GM20431 (cell line): ENCODE data around the gene TMIE.
"Not testable (repeated sequence)": the region's sequence is repeated elsewhere in the genome, so short reads cannot be mapped to it uniquely, and the experiment has no call there.

Source experiments
- in situ Hi-C: fragments of 300-500 bp; cut with MseI, MboI; formaldehyde crosslinking; loops from one replicate; pipeline ENCODE4 v1.15.0; 2020; ENCODE audit warnings: low sequenced_read_pairs; ENCODE audit not compliant: unreplicated experiment

The TMIE gene

DNA sequence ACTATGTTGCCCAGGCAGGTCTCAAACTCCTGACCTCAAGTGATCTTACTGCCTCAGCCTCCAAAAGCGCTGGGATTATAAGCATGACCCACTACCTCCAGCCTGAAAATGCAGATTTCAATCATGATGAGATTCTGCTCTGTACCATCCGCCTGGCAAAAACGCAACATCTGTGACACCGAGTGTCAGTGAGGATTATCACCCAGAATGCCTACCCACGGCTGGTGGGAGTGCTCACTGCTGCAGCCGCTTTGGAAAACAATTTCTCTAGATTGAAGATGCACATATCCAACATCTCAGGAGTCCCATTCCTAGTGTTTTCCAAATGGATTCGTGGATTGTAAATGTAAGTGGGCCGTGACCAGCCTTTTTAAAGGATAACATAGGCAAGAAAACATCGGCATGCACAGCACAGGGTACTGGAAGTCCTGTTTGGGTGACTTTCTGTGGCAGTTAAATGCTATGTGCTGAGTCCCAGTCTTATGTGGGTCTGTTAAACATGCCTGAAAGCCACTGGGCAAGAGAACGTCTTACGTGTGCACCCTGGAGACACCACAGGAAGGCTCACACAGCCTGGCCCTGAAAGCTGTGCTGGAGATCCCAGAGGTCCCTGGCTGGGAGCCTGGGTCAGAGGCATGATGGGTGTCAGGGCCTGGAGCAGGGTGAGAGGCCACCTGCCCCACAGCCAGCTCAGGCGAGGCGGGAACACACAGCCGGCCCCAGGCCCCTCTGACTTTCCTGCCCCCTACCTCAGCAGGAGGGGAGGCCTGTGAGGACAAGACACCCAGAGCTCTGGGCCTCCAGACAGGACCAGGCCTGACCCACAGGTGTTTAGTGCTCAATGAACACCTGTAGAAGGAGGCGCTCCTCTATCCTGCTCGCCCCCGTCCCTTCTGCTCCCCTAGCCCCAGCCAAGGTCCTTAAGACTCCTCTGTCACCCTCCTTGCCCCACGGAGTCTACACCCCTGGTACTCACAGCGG is 15.6 kb downstream of the TMIE start:
- in situ Hi-C loops, result loop anchor here (25.0 kb wide), 1 partner anchor 621 kb away; no protein-coding TSS in a partner anchor

DNA sequence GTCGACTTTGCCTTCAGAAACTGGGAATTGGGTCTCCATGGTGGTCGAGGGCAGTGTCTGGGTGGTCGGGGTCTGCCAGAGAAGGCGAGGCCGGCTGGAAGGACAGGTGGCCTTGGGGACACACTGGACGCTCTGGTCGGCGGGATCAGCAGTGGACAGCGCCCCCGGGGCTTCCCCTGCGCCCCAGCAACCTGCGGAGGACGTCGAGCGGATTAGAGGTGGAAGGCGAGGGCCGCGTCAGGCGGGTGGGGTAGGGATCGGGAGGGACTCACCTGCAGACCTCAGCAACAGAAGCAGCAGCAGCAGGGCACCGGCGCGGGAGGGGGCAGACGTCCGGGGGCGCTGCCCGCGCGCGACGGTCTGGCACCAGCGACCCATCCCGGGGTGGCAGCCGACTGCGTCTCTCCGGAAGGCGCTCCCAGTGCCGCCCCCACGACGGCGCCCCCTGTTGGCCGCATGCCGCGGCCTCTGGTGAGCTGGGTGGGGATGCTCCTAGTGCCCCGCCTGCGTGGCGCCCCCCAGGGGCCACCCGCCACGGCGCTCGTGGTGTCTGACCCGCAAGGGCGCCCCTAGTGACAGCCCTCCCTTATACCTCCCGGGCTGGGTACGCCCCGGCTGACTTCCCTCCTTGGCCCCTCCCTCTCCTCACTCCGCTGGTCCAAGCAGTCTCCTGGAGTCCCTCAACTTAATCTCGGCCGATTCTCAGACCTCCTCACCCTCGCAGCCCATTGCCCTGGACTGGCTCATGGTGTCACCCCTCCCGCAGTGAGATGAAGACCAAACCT is 16.4 kb downstream of the TMIE start, which contains the start of gene PRSS50:
TSS of gene PRSS50 (minus strand) at position 423 of the 785 bp plus-strand sequence. CDS start at position 378, 45 bp downstream.
- in situ Hi-C loops, result loop anchor here (25.0 kb wide), 1 partner anchor 620 kb away; no protein-coding TSS in a partner anchor

DNA sequence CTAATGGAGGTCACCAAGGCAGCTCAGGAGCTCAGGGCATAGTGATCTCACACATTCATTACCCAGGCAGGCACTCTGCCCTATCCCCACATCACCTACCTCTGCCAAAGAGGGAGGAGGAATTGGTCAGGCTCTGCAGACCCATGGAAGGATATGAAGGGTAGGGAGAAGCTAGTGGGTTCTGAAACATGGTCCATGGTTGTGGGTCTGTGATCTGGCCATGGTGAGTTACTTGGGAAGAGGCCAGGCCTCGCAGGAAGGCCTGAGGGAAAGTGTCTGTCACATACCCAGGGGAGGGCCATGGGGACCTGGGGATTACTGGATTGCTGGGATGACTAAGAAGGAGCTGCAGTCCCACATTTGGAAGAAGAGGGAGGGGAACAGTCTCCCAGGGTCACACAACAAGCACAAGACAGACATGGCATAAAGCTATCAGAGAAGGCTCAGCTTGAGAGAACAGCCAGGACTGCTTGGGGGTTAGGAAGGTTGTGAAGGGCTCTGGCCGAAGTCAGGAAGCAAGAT is 17.9 kb downstream of the TMIE start:
- in situ Hi-C loops, result loop anchor here (25.0 kb wide), 1 partner anchor 618 kb away; no protein-coding TSS in a partner anchor

DNA sequence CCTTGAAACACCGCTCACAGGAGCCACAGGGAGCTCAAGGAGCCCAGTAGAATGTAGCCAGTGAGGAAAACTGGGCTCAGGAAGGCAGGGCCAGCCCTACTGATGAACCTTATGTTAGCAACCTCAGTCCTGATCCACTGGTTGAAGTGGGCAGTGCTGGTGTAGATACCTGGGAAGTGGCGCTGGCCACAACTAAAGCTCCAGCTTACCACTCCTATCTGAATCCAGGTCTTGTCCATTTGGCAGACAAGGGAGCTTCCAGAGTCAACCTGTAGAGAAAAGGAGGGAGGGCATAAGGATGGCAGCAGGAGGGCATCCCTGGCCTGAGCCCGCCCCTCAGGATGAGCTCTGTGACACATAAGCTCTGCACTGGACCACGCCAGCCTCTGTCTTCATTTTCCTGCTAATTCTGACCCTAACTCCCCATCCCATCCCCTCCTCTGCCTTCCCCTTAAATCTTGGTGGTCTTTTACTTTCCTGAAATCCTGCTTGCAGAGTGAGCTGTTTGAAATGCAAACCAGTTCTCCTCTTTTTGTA is 18.6 kb downstream of the TMIE start:
- in situ Hi-C loops, result loop anchor here (25.0 kb wide), 1 partner anchor 617 kb away; no protein-coding TSS in a partner anchor

DNA sequence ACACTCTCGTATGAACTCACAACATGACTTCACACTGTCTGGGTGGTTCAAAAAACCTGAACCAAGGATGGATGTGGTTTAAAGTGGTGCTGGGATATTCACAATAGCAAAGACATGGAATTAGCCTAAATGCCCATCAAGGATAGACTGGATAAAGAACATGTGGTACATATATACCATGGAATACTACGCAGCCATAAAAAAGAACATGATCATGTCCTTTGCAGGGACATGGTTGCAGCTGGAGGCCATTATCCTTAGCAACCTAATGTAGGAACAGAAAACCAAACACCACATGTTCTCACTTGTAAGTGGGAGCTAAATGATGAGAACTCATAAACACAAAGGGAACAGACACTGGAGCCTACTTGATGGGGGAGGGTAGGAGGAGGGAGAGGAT is 19.8 kb downstream of the TMIE start:
- in situ Hi-C loops, result loop anchor here (25.0 kb wide), 1 partner anchor 616 kb away; no protein-coding TSS in a partner anchor

DNA sequence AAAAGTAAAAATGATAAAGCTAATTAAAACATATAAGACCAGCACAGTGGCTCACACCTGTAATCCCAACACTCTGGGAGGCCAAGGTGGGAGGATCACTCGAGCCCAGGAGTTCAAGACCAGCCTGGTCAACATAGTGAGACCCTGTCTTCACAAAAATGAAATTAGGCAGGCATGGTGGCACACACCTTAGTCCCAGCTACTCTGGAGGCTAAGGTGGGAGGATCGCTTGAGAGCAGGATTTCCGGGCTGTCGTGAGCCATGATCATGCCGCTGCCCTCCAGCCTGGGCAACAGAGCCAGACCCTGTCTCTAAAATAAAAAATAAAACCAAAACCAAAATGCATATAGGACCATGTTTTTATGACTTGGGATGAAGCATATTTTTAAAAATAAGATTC is 21.3 kb downstream of the TMIE start:
- in situ Hi-C loops, result loop anchor here (25.0 kb wide), 1 partner anchor 615 kb away; no protein-coding TSS in a partner anchor

DNA sequence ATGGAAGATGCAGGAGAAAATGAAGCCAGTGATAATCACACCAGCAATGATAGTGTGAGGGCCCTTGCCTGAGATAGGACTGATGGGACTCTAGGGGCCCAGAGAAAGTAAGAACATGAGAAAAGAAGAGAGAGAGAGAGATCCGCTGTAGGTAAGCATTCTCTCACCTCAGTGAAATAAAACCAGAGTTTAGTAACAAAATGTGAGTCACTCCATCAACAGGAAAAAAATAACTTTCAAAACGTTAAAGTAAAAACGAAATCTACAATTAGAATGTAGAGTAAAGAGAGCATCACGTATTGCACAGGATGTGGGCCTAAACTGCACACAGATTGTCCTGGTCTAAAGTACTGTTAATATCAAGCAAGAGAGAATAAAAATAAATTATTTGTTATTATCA is 23.2 kb downstream of the TMIE start:
- in situ Hi-C loops, result loop anchor here (25.0 kb wide), 1 partner anchor 613 kb away; no protein-coding TSS in a partner anchor

DNA sequence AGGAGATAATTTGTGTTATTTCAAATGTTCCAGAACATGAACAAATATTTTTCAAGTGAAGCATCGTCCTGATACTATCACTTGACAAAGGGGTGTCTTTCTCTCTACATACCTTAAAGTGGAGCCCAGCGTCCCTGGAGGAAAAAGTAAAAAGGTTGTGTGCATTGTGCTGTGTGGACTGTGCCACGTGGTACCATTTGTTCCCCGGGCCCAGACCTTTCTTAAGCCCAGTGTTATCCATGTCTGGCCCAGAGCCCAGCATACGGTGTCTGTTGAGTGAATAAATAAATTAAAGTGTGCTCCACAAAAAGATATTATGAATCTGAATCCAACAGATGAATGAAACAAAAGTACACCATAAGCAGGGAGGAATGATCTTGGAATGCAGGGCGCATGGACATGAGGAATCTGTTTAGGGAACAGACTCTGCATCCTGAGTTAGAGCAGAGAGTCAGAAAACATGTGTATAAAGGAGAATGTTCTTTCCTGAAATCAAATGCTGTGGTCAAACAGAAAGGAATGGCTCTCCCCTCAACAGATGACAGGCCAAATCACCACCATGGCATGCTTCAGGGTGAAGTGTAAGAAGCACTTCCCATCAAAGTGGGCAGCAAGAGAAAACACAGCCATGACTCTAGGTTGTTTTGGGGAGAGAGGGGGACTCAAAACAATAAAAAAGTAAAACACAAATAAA is 24.6 kb downstream of the TMIE start:
- in situ Hi-C loops, result no loop called here

DNA sequence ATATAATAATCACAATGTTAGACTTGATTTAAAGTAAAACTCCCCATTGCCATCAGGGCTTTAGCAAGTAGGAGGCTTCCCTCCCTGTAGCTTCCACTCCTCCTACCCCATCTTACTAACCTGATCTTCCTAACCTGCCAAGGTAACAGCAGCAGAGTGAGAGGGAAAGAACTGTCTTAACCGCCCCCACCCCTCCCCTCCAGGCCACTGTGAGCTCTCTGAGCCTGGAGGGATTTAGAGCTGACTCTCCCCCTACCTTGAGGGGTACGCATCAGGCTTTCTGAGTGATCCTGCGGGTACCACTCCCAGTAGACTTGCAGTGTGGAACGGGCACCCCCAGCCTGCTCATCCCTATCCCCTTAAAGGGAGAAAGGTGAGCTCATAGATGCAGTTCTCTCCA is 27.8 kb downstream of the TMIE start:
- in situ Hi-C loops, result no loop called here

DNA sequence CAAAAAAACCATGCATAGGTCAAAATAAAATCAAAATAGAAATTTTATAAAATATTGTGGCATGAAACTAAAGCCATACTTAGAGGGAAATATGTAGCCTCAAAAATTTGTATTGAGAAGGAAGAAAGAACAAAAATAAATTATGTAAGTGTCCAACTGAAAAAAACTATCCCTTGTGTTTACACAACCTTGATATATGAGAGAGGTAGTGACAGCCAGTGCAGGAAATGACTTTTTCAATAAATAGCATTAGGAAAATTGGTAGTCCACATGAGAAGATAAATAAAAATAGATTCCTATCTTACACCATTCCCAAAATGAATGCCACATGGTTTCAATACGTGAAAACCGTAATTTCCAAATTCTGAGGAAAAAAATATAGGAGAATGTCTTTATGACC is 29.6 kb downstream of the TMIE start:
- in situ Hi-C loops, result no loop called here

DNA sequence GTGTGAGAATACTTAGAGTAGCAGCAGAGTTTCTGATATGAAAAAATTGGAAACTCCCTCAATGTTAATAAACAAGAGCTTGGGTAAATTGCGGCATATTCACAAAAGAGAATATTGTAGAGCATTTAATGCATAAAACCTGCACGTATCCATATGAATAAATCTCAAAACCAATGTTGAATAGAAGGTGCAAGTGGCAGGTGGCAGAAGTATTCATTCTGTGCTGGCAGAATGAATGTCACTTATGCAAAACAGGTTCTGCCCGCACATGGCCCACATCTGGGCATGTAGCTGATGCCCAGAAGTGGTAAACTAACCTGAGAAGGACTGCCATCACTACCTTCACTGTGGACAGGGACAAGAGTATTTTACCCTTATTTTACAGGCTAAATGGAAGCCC is 30.6 kb downstream of the TMIE start:
- in situ Hi-C loops, result no loop called here

DNA sequence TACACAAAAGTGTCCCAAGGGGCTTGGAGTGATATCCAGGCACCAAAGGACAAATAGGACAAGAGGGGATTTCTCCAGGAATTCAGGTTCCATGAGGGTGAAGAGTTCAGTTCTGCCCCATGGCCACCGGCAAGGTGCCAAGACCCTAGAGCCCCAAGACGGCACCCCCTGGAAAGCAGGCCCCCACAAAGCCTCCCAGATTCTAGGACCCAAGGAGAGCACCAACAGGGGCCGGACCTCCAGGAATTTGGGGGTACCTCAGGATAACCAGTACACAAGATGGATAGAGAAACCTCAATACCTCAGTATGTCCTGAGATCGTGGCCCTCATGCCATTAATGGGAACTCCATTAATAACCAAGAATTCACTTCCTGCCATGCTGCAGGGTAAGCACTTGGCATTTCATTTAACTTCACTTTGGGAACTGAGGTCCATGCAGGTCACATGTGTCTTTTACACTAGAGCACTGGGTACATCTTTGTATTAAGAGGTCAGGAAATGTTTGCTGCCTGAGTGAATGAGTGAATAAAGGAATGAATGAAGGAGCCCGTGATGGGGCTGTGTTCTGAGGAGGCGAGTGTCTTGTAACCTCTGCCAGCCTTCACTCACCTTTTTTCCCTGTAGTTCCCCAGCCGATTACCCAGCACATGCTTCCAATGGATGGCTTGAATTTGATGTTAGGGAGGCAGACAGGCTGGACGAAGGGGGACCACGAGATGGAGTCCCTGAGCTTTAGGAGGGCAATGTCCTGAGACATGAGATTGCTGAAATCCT is 32.0 kb downstream of the TMIE start:
- in situ Hi-C loops, result no loop called here

DNA sequence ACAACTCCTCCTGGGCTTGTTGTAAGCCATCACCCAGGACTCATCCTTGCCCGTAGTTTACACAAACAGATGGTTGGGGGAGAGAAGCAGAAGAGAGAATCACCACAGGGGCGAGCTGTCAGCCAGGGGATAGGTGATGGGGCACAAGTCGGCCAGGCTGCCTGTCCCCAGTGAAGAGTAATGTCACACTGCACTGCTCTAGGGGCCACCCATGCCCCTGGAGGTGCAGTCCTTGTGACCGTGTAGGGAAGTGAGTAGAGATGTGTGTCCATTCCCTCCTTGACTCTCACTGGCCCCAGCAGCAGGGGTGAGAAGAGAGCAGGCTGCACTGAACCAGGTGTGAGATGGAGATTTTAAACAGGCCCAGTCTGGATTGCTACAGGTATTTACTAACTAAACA is 33.6 kb downstream of the TMIE start:
- in situ Hi-C loops, result no loop called here

DNA sequence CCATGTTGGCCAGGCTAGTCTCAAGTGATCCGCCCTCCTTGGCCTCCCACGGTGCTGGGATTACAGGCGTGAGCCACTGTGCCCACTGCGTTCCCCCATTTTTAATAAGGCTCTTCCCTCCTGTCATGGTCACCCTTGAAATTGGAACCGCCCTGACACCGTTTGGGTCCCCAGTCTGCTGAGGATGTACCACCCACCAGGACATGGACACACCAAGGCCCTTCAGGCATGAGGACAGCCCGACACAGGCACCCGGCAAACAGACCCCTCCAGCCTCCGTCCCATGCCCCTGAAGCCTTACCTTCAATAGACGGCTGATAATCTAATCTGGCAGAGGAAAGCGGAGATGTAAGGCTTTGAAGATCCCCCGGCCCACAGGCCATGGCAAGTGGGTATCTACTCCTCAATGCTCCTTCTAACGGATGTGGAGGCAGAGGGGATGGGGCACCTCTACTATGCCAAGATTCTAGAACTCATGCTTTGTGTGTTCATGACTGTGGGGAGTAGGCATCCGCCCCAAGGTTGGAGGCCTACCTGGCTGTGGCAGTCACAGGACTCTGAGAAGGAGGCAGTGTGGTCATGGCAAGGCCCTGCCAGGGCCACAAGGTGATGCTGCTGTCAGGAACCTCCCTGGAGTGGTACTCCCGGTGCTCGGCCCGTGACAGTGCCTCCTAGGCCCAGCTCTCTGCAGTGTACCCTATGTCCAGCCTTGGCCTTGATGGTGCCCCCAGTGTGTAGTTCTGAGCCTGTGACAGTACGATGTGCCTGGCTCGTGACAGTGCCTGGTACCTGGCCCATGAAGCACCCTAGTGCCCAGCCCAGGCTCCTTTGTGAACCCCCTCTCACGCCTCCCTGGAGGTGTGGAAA is 35.0 kb downstream of the TMIE start:
- in situ Hi-C loops, result no loop called here

DNA sequence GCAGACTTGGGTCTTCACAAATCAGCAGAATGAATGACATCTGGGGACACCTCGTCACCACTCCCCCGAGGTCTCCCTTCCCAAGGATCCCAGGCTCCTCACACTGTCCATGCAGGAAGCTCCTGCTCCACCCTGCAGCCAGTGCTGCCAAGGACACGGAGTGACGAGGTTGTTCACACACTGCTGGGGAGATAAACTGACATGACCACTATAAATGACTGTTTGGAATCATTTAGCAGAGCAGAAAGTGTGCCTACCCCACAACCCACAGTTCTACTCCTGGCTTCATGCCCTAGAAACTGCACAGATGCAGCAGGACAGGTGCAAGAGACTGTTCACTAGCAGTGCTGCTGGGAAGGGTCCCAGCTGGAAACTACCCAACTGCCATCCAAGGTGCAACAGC is 36.1 kb downstream of the TMIE start:
- in situ Hi-C loops, result no loop called here

DNA sequence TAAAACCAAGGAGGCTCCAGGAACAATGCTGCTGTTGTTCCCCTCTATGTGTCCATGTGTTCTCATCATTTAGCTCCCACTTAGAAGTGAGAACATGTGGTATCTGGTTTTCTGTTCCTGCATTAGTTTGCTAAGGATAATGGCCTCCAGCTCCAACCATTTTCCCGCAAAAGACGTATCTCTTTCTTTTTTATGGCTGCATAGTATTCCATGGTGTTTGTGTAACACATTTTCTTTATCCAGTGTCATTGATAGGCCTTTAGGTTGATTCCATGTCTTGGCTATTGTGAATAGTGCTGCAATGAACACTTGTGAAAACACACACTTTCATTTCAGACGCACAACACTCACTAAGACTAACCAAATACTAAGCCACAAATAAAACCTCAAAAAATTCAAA is 38.4 kb downstream of the TMIE start:
- in situ Hi-C loops, result not testable (repeated sequence)

DNA sequence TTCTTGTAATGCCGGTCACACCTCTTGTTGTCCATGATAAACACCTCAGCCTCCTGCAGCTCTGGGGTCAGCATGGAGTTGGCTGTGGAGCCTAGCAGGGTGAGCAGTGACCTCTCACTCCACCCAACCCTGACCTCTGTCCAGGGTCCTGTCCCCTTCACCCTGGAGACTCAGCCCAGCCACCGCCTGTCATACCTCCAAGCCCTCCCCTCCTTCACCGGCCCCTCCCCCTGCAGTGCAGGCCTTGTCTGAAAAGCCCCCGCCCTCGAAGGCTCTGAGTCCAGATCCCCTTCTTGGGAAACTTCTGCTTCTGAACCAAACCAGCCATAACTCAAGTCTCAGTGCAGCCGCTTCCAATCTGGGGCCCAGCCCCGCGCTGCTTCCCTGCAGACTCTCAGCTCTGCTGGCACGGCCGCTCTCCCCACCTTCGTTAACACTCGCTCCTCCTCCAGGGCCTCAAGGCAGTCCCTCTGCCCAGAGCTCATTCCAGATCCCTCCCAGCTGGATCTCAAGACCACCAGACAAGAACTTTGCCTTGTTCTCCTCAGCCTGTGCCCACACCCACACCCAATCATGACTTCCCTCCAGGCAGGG is 41.9 kb downstream of the TMIE start:
- in situ Hi-C loops, result no loop called here
